GM18517 (cell line): ENCODE data around the gene CTU2.

Experiments used
- ATAC-seq: cut with Tn5 transposase; IDR thresholded peaks from one replicate; pipeline ENCODE4 v1.9.1; 2021; ENCODE audit warnings: mild to moderate bottlenecking, moderate library complexity; ENCODE audit not compliant: unreplicated experiment

CTU2 gene

DNA sequence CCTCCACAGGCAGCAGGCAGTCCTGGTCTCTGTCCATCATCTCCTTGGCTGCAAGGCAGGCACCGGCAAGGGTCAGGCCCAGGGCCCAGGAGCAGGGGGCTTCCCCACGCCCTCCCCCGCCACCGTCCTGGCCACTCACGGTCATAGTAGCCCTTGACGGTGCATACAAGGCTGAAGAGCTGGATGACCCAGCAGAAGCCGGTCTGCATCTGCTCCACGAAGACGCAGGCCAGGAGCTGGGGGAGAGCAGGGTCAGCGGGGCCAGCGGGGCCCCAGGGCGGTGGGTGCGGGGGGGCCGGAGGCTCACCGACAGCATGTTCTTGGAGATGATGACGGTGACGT is 20.1 kb downstream of the CTU2 start:
- no peak for ATAC-seq

GRCh38 chr16:88726981-88727380 is 20.7 kb downstream of the CTU2 start:
- no peak for ATAC-seq

- ATAC-seq = no peak
Measured at GRCh38 chr16:88727871-88728270, 21.6 kb downstream of the CTU2 start.

DNA sequence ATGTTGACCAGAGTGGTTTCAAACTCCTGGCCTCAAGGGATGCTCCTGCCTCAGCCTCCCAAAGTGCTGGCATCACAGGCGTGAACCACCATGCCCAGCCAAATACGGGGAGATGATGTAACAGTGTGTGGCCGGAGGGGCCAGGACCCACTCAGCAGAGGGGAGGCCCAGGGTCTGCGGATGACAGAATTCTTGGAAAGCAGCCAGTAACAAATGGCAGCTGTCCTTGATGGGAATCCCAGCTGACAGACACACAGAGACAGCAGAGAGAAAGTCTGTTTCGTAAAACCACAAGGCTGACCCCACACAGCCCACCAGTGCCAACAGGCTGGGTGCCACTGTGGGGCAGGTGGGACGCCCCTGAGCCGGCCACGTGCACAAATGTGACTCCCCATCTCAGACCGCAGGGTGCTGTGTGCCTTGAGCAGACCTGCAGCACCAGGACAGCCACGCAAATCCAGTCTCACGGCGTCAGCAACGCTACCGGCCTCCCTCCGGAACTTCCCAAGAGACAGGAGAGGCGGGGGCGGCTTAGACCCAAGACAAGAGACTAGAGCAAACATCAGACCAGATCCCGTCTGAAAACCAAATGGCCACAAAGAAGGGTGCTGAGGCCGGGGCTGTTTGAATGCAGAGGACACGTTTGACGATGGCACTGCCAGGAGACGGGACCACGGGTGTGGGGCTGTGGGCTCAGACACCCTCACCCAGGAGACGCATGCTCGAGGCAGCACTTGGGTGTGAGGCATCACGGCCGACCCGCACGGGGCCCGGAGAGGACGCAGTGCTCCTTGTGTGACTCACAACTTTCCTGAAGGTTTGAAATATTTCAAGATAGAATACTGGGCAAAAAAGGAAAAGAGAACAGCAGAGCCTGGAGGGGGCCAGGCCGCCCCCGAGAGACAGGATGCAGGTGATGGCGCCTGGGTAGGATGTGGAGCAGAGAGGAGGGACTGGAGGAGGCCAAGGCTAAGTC is 24.6 kb downstream of the CTU2 start:
- ATAC-seq = no peak

DNA sequence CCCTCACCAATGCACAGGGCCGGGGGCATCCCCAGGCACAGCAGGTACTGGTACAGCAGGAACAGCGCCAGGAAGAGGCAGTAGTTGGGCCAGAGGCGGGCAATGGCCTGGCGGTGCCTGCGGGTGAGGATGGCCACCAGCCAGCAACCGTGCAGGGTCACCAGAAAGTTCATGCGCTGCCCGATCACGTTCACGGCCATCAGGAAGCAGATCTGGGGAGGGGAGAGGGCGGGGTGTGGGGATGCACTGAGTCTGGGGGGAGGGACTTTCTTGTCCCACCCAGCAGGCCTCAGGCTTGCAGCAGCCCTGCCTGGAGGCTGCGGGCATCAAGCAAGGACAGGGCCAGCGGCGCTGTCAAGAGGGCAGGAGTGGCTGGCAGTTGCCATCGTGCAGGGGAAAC is 25.4 kb downstream of the CTU2 start:
- no peak for ATAC-seq

DNA sequence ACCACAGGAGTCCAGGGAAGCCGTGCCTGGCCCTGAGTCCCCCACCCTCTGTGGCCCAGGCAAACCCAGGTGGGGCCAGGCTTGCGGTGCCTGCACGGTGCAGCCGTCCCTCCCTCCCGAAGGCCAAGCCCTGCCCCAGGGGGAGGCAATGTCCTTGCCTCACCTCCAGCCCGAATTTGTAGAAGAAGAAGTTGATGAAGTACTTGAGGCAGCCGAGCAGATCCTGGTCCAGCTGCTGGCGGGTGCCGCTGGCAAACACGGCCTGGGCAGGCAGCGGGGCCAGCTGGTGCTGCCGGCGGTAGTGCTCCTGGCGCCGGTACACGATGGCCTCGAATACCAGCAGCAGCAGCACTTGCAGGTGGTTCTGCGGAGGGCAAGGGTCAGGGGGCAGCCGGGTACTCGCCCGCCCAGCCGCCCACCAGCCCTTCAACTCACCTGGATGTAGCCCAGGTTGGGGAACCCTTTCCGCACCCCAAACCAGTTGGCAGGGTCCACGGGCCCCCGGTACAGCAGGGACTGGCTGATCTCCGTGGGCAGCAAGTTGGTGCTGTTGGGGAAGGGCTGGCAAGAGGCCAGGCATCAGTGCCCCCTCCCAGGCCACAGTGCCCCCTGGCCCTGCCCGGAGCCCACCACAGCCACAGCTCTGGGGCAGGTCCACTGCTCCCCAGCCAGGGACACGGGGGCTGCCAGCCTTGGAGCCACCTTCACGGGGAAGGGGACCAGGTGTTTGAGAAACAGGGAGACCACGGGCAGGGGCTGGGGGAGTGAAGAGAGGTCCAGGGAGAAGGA is 26.1 kb downstream of the CTU2 start:
- ATAC-seq = no peak

DNA sequence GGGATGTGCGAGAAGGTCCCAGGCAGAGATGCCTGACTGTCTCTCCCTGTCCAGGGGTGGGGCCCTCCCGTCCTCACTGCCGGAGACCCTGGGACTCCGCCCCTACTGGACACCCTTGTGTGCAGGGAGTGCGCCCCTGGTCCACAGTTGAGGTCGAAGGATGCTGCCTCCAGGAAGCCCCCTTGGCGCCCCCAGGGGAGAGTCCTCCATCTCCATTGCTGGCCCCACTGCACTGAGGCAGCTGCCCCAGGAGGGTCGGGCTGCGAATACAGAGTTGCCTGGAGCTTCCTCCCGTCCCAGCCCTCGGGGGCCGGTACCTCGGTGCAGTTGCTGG is 26.6 kb downstream of the CTU2 start:
- no peak for ATAC-seq

DNA sequence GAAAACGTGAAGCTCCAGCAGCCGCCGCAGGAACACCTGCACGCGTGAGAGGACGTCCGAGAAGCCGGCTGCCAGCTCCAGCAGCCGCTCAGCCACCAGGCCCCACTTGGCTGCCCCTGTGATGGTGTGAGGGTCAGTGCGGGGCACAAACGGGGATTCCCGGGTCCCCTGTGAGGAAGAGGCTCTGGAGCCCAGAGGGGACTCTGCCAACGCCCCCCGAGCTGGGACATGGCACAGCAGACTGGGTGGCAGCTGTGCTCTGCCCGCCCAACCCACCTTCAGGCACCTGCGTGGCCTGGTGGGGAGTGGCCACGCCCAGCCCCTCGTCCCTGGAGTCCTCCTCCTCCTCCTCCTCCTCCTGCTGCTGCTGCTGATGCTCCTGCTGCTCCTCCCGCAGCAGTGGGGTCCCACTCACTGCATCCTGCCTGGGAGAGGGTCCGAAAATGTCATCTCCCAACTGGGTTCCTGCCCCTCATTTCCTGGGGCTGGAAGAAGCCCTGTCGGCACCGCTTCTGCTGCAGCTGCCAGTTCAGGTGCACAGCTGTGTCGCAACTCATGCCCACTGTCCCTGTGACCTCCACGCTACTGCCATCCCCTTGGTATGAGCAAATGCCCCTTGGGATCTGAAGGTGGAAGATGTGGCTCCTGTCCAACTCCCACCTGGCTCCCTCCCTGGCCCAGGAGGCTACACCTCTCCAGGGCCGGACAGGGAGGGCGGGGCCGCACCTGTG is 27.5 kb downstream of the CTU2 start:
- ATAC-seq = no peak

- ATAC-seq = no peak
Measured at GRCh38 chr16:88734361-88734728, 28.0 kb downstream of the CTU2 start.

DNA sequence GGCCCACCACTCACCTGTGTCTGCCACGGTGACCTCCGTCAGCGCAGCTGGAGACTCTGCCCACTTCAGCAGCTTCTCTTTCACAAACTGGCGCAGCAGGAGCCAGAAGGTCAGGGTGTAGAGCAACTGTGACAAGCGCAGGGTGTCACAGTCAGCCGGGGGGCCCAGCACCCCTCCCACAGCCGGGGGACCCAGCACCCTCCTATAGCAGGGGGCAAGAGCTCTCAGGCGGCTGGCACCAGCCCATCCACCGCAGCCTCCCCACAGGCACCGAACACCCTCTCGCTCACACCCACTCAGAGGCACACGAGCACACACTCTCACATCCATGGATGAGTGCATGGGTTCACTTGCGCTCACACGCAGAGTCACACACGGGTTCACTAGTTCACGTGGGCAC is 28.8 kb downstream of the CTU2 start:
- ATAC-seq = no peak

- ATAC-seq = no peak
Measured at GRCh38 chr16:88735616-88736015, 29.3 kb downstream of the CTU2 start.

DNA sequence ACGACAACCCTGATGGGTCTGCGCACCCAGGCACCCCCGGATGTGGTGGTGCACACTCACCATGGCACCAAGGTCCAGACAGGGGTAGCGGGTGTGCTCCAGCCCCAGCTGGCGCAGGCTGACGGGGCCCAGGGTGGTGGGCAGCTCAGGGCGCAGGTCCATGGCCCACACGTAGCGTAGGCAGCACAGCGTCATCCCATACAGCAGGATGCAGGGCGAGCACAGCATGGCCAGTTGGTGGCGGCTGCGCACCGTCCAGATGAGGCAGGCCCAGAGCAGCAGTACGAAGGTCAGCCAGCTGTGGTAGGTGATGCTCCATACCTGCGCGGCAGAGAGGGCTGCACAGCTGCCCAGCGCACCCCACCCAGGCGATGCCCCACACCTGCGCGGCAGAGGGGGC is 29.8 kb downstream of the CTU2 start:
- no peak for ATAC-seq

DNA sequence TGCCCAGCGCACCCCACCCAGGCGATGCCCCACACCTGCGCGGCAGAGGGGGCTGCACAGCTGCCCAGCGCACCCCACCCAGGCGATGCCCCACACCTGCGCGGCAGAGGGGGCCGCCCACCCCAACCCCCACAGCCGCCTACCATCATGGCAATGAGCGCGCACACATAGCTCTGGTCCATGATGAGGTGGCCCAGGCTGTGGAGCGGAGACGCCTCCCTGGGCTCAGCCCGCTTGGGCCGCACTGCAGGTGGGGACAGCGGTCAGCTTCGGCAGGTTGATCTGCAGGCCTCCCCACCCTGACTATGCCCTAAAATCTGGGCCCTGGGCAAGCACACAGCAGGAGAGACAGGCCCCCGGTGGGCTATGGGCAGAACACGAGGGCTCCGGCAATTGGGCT is 30.2 kb downstream of the CTU2 start:
- no peak for ATAC-seq

DNA sequence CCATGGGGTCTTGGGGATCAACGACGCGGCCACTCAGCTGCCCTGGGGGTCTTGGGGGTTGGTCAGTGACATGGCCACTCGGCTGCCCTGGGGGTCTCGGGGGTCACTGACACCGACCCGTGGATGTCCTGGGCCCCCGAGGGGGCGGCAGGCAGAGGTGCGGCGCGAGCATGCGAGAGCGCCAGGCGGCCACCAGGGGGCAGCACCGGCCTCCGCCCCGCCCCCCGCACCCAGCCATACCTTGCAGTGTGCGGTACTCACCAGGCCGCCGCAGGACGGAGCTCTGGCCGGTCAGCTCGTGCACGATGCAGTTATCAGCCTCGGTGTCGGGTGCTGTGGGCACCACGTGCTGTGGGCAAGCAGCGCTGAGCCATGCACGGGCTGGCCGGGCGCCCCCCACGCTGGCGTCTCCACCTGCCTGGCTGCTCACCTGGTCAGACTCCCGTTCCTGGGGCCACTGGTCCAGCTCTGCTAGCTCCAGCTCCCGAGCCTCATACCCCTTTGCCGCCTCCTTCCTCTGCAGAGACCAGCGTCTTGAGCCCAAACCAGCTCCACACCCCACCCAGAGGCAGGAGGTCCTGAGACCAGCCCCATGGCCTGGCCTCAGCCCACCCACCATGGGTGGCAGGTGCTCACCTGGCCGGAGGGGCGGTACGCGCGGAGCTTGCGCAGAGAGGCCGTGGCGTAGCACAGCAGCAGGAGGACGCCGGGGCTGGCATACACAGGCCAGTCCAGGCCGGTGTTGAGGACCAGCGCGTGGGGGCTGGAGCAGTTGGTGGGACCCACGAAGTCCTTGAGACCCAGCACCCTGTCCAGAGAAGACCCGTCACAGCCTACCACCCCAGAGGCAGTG is 31.2 kb downstream of the CTU2 start:
- peak; percentile 56 for ATAC-seq

DNA sequence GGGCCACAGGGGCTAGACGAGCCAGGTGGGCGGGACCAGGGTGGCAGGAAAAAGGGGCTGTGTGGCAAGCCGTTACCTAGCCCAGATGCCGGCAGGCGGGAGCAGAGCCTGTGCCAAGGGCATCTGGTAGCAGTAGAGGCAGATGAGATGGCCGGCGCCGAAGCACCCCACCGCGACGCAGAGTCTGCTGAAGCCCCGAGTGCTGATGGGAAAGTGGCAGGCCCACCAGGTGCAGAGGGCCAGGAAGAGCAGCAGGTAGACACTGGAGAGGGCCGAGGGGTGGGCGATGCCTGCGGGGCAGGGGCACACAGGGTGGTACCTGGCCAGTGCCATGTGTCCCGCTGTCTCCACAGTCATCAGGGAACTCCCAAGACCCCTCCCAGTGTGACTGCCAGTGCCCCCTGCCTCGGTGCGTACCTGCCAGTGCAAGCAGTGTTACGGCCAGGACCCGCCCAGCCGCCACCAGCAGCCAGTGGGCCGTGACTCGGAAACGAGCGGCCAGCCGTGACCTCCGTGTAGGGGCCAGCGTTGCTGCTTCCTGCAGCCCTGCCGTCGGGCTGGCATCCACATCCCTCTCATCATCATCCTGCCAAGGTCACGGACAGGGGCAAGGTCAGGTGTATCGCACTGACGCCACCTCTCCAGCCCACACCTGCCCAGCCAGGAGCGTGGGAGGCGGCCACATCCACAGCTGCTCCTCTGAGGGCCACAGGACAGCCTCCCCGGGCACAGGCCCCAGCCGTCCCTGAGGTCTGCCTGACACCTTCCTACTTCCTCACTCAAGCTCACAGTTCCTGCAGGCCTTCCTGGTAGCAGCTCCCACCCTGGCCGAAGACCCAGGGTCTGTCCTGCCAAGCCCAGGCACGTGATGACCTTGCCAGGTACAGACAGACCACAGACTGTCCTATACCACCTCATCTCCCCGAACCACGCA is 32.1 kb downstream of the CTU2 start:
- no peak for ATAC-seq

DNA sequence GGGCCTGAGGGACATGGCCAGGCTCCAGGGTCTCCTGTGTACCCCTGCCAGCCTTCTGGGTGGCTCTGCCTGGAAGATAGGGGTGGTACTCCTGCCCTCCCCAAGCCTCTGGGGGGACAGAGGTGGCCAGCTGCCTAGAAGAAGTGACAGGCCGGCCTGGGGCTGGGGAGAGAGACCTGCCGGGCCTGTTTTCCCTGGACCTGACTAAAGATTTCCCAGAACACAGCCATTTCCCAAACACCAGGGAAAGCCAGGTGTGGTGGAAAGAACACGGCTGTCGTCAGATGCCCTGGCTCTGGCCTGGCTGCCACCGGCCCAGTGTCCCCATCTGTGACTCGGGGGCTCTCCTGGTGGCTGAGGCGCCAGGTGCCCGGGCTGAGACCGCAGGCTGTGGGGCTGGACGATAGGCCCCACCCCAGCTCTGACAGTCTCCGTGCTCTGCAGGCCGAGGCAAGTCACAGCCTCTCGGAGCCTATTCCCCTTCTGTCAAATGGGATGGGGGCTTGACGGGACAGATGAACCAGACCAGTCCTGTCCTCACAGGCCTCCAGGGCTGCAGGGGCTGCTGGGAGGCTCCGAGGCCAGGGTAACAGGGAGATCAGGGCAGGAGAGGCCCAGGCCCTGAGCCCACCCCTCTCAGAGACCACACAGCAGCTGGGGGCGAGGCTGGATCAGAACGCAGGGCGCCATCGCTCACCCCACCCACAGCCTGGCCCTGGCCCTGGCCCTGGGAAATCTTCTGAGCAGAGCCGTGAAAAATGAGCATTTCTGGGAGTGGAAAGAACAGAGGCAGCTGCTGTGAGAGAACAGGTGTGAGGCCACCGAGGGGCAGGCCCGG is 33.1 kb downstream of the CTU2 start:
- no peak for ATAC-seq

- ATAC-seq = no peak
Measured at GRCh38 chr16:88739977-88740726, 33.8 kb downstream of the CTU2 start.

GRCh38 chr16:88740727-88741055 is 34.4 kb downstream of the CTU2 start:
- ATAC-seq = no peak
